Measurements from ENCODE around the gene NRN1.
A peak's percentile ranks its signal among the peaks of the same experiment; 100 is the strongest.

NRN1 gene

DNA sequence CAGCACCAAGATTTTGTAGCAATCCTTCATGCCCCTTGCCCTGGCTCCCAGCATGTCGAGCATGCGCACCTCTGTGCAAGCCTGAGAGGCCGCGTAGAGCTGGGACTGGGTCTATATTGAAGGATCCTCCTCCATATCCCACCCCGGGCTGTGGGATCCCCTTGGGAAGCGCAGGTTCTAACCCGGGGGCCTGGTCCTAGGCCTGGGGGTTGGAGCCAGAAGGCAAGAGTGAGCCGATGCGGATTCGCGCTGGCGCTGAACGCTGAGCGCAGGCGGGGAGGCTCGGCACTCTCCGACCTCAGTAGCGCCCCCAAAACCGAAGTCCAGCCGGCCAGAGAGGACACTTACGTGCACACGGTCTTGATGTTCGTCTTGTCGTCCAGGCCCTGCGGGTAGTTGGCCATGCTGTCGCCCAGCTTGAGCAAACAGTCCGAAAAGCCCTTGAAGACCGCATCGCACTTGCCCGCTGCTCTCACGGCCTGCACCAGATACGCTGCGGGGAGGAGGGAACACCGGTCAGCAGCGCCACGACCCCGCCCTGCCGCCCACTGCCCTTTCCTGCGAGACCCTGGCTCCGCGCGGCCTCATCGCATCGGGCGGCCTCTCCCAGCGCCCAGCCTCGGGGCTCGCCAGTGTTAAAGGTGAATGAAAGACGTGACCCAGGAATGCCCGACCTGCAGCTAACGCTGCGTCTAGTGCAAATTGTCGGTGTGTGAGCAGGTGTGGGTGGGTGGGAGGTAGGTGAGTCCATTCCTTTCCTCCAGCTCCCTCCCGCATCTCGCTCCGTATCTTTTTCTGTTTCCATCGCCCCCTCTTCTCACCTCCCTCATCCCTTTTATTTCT lies 4.5 kb downstream of the NRN1 start:
- no peak for DNase-seq

DNA sequence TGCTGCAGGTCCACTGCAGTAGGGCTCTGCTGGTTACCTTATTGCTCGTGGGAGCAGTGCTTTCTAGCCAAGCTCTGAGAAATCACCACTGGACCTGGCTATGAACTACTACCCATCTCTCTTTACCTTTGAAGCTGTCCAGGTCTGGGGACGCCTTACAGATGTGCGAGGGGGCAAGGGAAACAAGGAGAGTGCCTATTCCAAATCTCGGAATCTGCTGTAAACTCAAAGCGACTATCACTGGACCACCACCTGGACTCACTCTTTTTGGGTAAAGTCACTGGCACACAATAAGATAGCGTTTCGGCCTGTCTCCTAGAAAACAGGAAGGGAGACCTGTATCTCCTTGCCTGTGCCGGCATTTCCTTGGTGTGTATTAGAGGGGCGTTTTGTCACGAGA lies 5.3 kb downstream of the NRN1 start:
- no peak for DNase-seq

DNA sequence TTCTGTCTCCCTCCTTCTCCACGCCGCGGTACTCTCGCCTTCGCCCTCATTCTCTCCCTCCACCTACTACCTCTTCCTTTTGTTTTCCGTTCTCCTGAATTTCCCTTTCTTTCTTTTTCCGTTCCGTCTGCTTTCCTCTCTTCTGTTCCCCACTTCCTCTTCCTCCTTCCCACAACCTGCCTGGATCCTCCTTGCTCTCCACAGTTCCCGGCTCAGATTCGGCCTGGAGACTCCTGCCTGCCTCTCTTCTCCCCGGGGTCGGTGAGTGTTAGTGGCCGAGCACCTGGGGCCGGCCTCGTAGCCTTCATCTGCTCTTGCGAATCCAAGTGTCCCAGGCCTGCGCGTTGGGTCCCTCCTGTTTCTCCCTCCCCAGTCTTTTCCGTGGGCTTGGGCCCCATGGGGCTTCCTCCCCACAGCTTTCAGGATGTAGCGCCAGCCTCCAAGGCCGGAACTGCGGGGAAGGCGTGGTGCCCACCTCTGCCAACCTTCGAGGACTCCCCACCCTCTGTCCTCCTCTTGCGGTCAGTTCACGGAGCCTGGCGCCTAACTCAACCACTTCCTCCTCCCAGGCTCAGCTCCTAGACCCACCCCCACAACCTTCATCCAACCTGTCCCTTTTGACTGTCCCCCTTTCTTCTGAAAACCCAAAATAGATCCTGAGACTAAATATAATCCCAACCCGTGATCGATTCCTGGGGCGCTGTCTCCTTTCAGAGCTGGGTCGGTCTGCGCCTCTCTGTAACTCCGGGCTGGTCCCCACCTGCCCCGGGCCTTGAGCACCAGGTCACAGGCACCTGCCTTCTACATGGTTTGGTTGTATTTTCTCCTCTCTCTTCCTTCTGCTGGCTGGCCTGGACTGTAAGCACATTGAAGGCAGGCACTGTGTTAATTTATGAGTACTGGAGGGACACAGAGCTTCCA lies 6.8 kb downstream of the NRN1 start:
- DNase-seq, result no peak

DNA sequence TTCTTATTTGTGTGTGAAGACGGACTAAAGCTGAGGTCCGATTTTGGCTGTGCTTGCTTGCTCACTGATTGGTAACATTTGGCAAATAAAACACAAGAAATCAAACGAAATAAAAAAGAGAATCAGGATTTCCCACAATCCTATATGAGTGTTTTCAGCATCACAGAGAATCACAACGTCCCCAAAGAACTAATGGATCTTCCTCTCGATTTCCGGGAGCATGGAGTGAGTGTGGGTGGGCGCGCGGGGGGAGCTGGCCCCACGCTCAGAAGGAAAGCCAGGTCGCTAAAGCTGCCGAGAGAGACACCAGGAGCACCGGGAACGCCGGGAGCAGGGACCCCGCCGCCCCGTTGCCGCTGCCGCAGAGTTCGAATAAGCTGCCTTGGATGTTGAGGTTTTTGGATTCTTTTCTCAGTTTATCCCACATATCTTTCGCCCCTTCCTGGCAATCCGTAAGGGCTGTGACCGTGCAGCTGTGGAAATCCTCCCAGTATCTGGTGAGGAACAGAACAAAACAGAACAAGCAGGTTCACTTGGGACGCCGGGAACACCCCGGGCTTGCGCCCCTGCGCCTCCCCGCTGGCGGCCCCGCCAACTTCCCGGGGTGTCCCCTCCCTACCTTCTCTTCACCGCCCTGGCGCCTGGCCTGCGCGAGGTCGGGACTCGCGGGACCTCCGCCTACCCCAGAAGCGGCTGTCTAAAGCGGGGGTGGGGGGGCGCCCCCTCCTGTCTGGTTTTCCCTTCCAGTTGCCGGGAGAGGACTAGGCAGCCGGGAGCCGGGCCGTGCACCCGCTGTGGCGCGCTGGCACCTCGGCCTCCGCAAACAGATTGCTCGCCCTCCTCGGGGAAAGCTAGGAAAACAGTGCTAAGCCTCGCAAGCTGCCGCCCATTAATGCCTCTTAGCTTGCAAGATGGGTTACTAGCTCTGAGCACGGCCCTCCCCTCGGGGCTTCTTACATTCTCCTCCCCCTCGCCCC lies 7.7 kb downstream of the NRN1 start:
- DNase-seq, result no peak

DNA sequence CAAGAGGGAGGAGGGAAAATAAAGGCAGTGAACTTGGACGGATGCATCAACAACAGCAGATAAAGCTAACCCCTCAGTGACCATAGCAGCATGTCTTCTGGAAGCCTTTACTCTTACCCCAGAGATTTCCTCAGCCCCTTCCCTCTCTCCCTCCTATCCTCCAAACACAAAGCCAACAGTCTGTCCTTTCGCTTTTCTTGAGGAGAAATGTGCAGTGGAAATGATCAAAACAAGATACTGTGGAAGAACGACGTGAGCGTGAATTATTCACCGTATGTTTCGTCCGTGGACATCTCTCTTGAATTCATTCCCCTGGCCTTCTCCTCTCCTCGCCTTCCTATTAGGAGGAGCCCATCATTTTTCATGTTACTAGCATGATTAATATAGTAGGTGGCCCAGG lies 8.5 kb downstream of the NRN1 start:
- no peak for DNase-seq

DNA sequence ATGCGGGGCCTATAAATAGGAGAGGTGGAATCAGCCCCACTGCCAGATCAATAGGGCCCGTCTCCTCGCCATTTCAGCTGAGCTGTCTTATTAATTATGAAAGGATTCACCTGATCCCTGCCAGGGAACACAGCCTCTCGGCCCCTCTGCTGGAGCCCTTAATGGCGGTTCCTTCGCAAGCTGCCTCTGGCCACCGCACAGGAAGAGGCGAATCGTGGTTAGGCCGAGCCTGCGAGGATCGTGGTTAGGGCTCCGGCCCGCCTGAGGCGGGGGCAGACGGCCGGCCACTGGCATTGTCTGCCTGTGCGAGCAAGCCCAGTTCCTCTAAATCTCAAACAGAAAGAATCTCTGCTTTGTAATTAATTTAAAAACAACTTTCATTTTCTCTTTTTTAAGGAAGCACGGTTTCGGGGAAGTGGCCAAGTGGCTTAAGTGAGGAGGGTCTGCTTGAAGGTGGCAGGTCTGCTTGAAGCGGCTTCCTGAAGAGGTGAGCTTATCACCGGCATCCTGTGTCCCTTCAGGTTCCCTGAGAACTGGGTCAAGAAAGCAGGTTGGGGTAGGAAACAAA lies 9.2 kb downstream of the NRN1 start:
- no peak for DNase-seq

DNA sequence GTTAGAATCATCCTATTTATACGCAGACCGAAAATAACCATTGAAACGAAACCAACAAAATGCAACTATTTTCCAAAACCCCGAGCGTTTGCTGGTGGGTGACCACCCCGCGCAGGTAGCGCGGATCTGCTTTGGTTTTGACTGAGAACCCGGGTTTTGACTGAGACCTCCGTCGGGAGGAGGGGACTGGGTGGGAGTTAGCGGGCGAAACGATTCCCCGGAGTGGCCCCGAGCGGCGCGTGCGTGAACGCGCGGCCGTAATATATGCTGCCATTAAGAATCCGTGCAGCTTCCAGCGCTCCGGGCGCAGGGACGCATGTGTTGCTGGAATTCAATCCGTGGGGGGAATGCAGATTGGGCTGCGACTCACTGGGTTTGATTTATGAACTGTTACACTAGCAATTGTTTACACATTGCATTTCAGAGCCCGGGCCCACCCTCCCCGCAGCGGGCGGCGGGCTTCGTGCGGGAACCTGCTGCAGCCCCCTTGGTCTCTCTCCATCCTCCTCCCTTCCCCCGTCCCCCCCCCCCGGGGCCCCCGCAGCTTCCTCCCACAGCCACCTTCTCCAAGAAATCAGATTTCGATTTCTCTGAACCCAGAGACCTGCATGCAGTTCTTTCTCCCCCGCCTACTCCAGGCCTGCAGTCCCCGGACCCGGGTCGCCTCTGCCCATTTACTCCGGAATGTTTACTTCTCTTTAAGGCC lies 9.9 kb downstream of the NRN1 start:
- peak; percentile 22 for DNase-seq

DNA sequence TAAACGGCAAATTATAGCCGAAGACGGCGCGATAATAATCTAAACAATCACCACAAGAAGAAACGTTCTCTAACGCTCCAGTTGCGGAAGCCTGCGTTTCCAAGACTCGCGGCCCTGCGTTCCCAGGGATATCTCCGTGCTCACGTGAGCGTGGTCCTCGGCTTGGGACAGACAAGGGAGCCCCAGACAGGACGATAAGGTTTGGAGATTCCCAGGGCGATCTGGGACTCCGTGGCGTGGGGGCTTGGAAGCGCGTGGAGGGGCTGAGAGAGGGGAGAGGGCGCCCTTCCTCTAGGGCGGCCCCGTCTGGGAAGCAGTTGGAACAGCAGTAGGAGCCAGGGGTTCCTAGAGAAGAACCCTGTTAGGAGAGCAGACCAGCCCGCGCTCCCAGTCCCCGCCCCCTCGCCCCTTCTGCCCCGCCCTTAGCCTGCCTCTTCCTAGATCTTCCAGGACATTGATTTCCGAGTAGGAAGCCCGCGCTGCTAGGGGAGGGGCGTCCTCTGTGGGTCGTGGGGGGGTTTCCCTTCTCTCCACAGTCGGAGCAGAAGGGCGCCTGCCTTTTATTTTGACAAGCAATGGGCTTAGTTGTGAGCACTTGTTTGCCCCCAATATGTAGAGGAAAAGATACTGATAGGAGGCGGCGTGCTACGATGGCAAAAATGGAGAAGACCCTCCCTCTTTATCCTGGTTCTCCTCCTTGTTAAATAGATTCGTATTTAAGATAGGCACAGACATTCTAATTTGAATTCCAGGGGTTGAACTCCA lies 10.6 kb downstream of the NRN1 start:
- DNase-seq, result peak; percentile 2

DNA sequence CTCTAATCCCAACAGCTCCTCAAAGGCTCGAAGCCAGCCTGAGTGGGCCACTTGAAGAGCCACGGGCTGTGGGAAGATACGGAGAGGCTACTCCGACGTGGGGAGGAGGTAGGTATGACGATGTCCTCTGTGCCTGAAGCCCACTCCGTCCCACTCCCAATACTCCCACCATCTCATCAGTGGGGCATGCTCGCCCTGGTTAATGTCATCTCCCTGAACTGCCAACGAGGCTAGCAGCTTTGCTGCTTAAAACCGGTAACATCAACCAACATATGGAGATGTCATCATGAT lies 11.1 kb downstream of the NRN1 start:
- no peak for DNase-seq

DNA sequence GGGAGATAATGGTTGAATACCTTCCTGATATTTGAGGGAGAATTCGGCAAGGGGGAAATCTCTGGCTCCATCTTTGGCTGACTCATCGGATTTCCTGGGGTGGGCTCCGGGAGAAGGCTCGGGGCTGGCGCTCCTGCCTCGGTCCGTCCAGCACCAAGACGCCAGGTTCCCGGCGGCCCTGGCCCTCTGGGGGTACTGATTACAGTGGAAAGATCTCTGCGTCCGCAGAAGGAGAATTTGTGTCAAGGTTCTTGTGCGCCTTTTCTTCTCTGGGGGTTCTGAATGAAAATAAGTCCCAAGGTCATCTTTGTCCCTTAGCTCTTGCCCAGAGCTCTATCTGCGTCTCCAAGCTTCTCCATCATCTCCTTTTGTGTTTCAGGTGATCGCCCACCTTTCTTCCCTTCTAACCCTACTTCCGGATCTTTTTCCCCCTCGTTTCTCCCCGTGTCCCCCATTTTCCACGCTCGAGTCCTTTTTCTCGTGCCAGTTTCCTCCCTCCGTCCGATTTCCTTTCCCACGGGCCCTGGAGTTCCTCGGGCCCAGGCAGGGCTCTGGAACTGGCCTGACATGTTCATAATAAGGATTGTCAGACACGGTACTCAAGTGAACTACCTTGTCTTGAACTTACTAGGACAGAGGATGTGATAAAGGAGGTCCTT lies 11.6 kb downstream of the NRN1 start:
- DNase-seq, result no peak

DNA sequence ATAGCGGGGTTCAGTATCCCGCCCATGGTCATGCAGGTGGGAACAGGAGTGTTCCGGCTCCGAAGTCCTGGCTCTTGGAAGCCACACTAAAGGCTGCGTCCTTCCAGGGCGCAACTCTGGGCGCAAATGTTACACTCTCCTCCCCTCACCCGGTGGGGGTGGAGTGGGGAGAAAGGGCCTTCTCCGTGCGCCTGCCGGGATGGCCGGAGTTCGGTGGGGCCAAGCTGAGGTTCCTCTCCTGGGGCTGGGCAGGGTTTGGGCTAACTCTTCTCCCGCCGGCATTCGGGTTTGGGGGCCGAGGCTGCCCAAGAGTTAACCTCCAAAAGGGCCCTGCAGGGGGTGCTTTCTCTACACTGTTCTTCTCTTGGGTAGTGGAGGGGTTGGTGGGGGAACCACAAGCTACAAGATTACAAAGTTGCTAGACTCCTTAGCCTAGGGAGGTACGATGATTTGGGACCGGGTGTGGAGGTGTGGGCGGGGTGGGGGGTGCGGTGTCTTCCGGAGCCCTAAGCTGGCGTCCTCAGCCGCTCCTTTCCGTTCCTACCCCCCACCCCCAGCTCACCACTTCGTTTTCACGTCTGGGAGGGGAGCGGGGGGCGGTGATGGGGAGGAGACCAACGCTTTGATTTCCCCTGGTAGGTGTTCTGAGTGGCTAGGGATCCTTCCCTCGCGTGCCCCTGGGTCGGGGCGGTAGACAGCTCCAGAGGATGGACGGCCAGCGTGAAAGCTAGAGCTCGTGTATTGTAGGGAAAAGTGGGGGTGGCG lies 12.3 kb downstream of the NRN1 start:
- DNase-seq, result no peak

DNA sequence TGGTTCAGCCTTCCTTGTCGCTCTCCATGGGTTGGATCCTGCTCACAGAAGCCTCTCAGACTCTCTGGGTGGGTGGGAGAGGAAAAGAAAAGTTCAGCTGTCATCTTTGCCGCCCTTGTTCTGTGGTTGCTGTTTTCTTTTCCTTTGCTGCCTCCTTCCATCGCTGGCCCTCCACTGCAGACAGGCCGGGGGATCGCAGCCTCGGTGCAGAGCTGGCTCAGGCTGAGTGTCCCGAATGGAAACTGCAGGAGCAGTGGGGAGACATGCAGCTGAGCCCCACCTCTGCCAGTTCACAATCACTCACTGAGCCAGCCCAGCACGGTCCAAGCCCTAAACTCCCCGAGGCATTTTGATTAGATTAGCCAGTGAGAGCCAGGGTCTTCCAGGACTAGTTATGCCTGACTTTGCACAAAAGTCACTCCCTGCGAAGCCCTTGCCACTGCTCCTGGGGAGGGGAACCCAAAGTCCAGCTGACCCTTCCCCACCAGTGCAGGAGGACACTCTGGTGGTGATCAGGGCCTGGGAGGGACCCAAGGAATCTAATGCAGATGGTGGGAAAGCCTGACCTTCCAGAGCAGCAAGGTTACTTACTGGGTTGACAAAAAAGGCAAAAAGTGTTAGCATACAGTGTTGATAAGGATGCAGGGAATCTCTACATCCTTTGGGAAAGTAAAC lies 14.0 kb downstream of the NRN1 start:
- DNase-seq, result no peak

DNA sequence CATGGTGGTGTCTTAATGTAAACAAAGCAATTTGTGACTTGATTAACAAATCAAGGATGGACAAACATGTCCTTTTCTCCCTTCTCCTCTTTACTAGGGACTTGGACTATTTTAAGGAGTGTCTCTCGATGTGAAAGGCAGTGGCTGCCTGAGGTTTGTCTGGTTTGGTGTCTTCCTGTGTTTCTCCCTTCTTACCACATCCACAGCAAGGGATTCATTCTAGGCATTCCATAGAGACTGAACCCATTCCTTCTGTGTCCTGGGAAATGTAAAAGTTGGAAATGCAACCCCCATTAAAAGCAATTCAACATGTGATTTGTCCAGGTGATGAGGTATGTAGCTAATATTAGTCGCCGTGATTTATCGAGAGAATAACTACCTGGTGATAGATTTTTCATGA lies 15.9 kb downstream of the NRN1 start:
- no peak for DNase-seq

DNA sequence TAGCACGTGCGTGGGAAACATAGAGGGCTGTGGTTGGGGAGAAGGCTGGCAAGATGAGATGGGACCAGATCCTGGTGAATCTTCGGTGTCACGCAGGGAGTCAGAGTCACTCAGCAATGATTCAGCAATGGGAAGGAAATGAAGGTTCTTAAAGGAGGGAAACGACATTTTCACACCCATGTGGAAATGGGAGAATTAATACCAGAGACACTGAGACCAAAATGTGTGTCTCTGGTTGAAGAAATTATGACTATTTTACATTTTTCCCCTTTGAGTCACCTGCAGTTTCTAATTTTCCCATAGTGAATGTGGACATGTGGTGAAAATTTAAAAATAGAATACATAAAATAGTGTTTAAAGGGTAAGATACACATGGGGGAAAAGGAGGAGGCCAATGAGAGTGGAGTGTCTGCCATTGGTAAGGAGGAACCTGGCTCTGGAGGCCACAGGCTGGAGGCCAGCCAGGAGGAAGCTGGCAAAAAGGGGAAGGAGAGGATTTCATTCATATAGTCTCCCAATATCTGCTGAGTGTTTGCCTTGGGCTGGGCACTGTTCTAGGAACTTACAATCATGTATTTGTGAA lies 17.5 kb downstream of the NRN1 start:
- no peak for DNase-seq

DNA sequence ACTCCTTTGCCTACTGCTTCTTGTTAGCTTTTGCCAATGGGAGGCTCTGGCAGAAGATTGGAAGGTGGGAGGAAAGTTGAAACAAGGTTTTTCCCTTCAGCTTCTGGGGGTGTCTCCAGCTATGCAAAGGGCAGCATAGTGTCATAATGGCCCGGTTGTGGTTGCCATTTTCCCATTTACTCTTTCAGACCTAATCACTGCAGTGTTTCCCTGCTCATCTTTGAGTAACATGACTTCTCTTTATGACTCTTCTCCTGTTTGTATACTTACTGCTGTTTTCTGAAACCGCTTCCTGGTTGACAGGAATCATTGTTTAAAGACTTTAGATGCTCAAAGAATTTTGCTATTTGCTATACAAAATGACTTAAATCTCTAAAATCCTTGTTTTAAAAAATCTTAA lies 19.9 kb downstream of the NRN1 start:
- DNase-seq, result no peak

DNA sequence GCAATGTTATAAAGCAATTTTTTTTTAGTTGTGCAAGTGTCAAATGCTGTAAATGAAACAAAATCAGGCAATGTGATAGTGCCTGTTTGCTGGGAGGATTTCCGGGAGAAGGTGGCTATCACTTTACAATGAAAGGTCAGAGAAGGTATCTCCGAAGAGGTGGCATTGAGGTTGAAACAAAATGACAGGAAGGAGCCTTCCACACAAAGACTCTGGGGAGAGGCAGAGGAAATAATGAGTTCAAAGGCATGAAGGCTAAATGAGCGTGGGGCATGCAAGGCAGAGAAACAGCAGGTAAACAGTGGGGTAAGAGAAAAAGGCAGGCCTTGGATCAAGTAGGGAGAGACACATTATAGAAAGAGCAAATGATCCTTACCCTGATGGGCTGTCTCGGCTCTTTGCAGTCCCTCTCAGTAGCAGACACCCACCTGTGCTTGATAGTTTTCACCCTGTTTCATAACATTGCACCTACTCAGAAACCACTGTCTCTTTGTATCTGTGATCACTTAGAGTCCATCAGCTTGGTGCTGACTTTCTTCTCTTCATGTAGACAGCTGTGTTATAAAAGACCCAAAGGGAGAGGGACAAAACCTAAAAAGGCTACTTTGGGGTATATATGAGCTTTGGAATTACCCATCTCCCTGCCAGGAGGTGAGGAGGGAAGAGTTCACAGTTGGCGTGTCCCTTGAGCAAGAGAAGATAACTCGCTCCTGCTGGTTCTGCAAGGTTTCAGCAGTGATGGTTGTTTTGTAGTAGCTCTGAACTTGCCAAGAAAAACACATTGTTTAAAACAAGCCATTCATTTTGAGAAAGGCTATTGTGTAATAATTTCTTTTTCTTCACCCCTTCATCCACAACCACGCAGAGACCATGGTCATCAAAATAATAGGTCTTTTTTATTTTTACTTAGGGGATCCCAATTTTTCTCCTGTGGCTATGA lies 22.3 kb downstream of the NRN1 start:
- DNase-seq, result no peak

DNA sequence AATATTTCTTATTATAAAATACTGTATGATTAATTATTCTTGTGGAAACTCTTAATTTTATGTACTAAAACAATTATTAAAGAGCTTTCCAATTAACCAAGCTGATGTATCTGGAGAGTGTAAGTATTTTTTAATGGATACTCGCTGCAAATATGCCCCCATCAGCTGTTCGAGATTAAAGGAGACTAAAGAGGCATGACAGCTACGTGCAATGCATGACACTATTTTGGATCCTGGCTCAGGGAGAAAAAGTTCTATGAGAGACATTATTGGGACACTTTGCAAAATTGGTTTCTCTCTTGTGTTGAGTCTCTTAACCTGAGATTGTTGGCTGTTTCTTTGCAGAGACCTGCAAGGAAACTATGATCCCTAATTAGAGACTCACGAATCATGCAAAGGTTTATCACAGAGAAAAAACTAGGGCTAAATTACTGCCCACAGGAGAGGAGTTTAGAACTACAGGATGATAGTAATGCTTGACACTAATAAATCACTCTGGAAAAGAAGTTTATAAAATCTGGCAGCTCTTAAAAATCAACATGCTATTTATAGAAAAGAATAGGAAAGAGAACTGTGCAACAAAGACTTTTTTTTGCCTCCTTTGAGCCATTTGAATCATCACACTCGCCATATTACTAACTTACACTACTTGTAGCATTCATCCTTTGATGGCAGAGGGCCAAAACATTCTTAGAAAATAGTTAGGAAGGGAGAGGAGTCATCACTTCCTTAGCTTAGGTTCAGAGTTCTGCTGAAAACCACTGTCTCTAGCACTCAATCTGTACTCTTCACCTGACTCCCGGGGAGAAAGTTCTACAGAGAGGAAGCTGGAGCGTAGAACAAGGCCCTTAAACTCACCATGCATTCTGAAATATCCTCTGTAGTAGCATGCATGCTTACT lies 25.3 kb downstream of the NRN1 start:
- no peak for DNase-seq
